Stimulated activated CD4-positive, alpha-beta T cell treated with anti-CD3 and anti-CD28 coated beads, TNF-alpha, amount 100 ng/mL, for 24 hours (primary cell): ENCODE measurements around the gene LBP.
"Not testable (repeated sequence)": the region's sequence is repeated elsewhere in the genome, so short reads cannot be mapped to it uniquely, and the experiment has no call there.

Experiments used
- DNase-seq, 3 experiments: peaks; one replicate each; pipeline ENCODE4 v3.0.0-alpha.2; 2020; ENCODE audit warnings: low read depth in 3 of 3

Gene LBP

DNA sequence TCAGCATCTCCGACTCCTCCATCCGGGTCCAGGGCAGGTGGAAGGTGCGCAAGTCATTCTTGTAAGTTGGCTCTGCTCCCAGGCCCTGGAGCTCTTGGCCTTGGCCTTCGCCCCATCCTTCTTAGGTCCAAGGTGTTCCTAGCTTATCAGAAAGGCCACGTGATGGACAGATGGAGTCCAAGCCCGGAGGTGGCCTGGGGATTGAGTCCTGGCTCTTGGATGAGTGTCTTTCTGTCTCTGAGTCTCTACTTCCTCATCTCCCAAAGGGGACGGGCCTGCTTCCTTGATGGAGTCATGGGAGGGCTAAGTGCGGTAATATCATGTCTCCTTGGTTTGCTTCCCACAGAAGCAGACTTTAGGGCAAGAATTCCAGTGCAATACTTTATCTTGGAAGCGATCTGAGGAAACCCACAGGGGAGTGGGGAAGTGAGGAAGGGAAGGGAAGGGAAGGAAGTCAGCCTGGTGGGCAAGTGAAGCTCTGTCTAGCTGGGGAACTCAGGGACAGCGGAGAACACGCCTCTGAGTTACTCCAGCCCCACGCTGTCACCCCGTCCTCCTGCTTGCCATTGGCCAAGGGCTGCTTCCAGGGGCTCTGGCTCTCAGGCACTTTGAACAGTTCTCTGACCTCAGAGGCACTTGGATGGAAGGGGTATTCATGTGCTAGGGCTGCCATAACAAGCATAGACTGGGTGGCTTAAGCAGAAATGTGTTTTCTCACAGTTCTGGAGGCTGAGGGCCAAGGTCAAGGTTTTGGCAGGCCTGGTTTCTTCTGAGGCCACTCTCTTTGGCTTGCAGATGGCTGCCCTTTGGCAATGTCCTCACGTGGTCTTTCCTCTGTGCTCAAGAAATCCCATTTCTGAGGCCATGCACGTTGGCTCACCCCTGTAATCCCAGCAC lies 4.8 kb downstream of the LBP start:
- no peak for DNase-seq

DNA sequence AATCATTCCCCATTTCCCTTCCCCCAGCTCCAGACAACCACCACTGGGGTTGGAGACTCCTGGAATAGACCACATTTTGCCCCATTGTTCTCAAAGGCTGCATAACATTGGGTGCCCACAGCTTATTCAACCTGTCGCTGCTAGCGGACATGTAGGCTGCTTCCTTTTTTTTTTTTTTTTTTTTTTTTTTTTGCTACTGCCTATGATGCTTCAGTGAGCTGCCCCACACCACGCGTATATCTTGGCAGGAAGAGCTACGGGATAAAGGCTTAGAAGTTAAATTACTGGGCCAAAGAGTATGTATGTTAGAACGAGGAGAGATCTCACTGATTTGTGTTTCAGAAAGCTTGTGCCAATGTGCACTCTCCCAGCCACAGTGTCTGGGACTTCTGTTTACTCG lies 7.0 kb downstream of the LBP start:
- no peak for DNase-seq

DNA sequence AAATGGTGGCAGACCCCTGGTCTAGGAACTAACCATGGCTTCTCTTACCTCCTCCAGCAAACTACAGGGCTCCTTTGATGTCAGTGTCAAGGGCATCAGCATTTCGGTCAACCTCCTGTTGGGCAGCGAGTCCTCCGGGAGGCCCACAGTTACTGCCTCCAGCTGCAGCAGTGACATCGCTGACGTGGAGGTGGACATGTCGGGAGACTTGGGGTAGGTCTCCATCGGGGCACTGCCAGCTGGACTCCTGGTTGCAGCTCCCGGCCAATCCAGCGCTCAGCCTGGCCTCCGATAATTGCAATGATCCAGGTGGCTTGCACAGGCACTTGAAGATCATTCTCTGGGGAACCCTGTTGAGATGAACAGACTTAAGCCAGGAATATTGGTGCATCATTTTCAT lies 7.9 kb downstream of the LBP start:
- no peak for DNase-seq

- DNase-seq: no peak
These were observed 9.1 kb downstream of the LBP start for GRCh38 chr20:38355161-38356012.

- DNase-seq: no peak
These were observed 11.4 kb downstream of the LBP start for GRCh38 chr20:38357653-38358207.

- no peak for DNase-seq
These were observed 12.3 kb downstream of the LBP start for GRCh38 chr20:38358556-38358955.

DNA sequence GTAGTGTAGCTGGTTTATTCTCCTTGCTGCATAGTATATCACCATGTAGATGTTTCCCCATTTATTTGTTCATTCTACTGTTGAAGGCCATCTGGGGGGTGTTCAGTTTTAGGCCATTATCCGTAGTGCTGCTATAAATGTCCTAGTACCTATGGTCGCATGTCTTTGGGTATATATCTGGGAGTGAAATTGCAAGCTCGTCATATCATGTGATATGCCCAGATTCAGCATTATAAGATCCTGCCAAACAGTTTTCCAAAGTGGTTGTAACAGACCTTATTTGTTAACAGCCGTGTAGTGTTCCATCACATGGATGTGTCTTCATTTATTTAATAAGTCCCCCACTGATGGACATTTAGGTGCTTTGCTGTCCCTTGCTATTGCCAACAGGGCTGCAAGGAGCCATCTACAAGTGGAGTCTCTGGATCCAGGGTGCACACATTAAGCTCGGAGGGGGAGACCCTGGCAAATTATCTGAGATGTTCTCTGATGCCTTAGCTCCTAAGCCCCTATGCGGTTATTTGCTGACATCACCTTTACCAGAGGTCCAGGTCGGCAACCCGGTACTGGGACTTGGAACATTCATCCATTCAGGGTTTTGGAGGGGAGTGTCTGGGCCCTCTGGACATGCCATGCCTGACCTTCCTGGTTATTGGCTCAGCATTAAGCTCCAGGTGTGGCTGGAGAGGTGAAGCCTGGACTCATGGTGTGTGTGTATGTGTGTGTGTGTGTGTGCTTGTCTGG lies 16.9 kb downstream of the LBP start:
- no peak for DNase-seq

DNA sequence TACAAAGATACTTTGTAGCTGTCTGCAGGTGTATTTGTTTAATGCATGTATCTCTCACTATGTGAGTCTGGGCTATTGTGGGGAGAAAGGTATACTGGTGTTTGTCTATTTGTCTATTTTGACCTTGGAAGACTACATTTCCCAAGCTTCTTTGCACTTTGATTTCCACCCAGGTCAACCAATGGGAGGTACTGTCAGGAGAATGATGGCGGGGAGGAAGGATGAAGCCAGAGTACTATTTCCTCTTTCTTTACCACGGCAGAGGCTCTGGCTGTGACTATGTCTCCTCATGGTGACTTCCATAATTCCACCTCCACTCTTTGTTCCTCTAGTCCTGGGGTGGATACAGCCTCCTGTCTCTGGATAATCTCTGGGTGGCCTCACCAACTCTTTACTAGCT lies 23.1 kb downstream of the LBP start:
- no peak for DNase-seq

GRCh38 chr20:38372806-38373205 lies 26.5 kb downstream of the LBP start:
- DNase-seq: no peak

DNA sequence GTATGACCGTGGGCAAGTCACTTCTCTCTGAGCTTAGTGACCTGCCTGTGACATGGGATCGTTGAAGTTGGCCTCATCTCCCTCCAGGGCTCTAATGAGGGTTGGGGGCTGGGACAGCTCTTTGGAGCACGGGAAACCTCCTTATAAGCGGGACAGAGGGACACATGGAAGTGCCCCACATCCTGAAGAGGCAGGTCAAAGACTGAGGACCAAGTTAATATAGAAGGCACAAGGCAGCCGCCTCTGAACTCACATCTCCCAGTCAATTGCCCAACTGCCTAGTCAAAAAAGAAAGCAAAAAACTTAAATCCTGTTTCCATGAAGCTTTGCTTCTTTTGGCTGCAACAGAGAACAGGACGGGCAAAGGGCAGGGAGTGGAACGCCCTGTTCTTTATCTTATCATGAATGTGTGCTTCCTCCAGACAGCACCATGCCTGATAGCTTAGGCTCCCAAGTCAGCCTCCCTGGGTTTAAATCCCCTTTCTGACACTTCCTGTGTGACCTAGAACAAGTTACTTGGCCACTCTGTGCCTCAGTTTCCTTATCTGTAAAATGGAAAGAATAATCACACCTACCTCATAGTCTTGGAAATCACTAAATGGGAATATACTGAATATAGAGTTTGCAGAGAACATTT lies 27.1 kb downstream of the LBP start:
- no peak for DNase-seq

DNA sequence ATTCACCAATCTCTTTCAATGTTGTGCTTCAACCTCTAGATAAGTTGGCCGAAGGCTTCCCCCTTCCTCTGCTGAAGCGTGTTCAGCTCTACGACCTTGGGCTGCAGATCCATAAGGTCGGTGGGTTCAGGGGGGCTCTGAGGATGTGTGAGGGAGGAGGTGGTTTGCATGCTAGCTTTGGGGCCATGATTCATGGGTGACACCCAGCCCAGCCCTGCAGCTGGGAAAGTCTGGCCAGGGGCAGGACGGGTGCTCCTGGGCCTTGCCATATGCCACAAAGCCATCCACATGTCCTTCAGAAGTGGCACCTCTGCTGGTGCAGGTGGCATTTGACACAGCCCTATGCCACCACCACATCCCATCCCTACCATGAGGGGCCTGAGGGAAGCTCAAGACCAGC lies 27.6 kb downstream of the LBP start:
- DNase-seq: no peak

DNA sequence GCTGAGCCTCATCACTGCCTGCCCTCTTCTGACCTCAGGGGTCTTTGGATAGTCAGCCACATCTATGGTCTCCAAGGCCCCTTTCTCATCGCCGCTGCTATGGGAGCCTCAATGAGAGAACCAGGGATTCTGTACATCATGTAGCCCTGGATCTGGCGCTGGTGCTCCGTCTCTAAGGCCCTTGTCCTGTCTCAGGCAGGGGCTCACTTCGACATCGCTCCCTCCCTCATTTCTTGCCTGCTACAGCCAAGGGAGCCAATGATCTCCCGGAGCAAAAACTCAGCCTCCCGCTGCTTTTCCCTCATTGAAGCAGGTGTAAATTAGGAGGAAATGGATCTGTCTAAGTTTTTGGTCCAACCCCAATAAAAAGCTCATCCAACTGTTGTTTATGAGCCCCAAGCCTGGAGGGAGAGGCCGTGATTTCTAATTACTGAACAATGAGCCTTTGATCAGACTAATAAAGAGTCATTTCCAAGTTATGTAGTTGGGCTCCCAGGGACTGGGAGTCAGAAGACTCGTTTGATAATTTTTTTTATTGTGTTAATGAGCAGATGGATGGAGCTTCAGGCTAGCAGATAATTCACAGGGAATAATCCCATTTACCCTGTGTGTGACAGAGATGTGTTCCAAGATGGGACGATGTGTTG lies 30.9 kb downstream of the LBP start:
- DNase-seq: no peak

- not testable (repeated sequence) for DNase-seq
These were observed 31.6 kb downstream of the LBP start for GRCh38 chr20:38377838-38378237.

DNA sequence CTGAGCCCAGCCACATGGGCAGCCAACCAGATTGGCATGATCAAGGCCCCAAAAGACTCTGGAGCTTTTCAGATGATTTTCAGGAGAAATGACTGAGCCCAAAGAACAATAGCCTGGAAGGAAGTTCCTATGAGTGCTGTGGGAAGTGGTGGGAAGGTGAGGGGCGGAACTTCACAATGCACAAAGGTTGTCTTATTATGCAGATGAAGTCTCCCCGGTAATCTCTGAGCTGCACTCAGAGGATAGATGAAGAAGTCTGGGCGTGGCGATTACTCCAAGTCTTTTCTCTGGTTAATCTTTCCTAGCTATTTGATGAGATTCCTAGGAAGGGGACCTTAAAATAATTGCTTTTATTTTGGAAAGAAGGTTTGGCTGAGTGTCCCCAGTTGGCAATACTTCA lies 36.9 kb downstream of the LBP start:
- no peak for DNase-seq

DNA sequence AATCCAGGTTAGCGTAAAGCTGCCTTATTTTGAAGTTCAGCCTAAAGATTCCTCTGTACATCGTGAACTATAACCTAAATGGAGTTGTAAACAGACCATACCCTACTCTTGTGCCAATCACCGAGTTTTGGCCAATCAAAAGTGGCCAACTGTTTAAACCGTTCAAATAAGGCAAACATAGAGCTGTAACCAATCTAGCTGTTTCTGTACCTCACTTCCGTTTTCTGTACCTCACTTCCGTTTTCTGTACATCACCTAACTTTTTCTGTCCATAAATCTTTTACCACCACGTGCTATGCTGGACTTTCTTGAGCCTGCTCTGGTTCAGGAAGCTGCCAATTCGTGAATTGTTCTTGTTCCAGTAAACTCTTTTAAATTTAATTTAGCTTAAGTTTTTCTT lies 39.7 kb downstream of the LBP start:
- DNase-seq: no peak

GRCh38 chr20:38386851-38387250 lies 40.6 kb downstream of the LBP start:
- DNase-seq: no peak

DNA sequence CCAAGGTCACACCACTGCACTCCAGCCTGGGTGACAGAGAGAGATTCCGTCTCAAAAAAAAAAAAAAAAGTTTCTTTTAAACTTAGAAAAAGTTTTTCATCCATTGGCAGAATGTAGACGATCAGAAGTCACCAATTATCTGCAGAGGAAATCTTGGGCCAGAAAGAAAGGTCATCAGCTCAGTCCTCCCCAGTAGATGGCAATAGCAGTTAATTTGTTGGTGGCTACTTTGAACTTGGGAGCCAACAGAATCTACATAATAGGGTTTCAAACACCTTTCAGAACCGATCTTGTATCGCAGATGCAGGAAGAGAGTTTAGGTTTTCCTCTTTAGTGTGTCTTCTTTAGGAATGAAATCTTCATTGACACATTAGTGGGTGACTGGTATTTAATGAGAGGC lies 41.7 kb downstream of the LBP start:
- DNase-seq: no peak

DNA sequence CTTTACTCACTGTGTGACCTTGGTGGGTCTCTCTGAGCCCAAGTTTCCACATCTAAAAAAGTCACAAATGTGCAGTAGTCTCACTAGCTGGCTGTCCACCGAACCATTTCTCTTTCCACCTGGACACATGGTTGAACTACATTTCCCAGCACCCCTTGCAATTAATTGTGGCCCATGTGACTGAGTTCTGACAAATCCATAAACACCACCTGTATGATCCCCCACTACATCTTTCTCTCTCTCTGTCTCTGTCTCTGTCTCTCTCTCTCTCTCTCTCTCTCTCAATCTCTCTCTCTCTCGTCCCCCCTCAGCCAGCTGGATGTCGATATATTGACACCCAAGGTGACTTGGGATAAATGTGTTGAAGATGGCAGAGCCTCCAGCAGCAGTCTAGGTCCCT lies 46.1 kb downstream of the LBP start:
- no peak for DNase-seq

DNA sequence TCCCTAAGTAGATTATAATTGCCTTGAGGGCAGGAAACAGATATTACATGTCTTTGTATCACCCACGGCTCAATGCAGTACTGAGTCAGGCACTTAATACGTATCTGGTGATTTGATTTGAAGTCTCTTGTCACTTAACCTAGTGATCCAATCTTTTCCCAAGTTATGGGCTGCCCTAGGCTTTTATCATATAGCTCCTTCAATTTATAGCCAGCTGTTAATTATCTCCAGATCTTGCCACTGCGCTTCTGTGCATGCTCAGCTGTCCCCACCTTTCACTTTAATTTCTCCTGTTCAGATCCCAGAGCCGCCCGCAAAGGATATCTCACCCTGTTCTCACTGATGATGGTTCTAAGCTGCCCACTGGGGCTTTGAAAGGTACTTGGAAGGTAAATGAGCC lies 47.0 kb downstream of the LBP start:
- DNase-seq: no peak

GRCh38 chr20:38395165-38395564 lies 48.9 kb downstream of the LBP start:
- no peak for DNase-seq
